GM18505 (cell line): ENCODE results near the gene MCOLN1.
"Not testable (repeated sequence)": the region's sequence is repeated elsewhere in the genome, so short reads cannot be mapped to it uniquely, and the experiment has no call there.

Experiments
- ATAC-seq: cut with Tn5 transposase; IDR thresholded peaks from one replicate; pipeline ENCODE4 v1.9.1; 2021; ENCODE audit not compliant: unreplicated experiment
- POLR2A ChIP-seq: IDR thresholded peaks from 4 replicates; pipeline ENCODE4 v1.6.1; 2011; ENCODE audit warnings: borderline replicate concordance; ENCODE audit not compliant: insufficient read depth, insufficient read length; ENCODE audit errors: extremely low read depth

MCOLN1 gene

DNA sequence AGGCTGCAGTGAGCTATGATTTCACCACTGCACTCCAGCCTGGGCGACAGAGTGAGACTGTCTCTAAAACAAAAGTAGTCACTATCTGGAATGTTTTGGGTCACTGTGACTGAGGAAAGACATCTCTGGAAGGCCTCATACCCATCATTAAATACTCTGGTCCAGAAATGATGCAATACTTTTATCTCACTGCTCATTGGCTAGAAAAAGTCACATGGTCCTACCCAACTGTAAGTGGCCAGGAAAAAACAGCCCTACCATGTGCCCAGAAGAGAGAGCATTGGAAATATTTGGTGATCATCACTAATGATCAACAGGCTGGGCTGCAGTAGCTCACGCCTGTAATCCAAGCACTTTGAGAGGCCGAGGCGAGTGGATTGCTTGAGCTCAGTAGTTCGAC is 42.9 kb downstream of the MCOLN1 start:
- TF ChIP-seq POLR2A, result no peak
- ATAC-seq, result no peak

DNA sequence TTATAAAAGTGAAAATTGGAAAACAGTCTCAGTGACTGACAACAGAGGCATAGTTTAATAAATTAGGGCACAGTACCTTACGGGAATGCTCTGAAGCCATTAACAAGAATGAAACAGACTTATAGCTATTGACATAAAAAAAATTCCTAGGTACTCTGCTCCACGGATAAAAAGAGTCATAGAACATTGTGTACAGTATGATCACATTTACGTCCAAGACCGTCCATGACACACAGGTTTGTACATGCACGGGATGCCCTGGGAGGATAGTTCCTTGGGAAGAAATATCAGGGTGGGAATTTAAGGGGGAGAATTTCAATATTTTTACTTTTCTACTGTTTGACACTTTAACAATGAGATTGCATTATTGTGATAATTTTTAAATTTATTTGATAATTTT is 48.3 kb downstream of the MCOLN1 start:
- no peak for ATAC-seq
- no peak for TF ChIP-seq POLR2A

GRCh38 chr19:7575434-7576040 is 53.1 kb downstream of the MCOLN1 start:
- no peak for TF ChIP-seq POLR2A
- no peak for ATAC-seq

DNA sequence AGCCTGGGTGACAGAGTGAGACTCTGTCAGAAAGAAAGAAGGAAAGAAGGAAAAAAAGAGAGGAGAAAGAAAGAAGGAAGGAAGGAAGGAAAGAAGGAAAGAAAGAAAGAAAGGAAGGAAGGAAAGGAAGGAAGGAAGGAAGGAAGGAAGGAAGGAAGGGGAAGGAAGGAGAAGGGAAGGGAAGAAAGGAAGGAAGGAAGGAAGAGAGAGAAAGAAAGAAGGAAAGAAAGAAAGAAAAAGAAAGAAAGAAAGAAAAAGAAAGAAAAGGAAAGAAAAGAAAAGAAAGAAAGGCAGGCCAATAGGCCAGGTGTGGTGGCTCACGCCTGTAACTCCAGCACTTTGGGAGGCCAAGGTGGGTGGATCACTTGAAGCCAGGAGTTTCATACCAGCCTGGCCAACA is 55.0 kb downstream of the MCOLN1 start:
- not testable (repeated sequence) for ATAC-seq

- ATAC-seq, result no peak
- TF ChIP-seq POLR2A, result no peak
Measured at GRCh38 chr19:7578127-7578526, 55.7 kb downstream of the MCOLN1 start.

DNA sequence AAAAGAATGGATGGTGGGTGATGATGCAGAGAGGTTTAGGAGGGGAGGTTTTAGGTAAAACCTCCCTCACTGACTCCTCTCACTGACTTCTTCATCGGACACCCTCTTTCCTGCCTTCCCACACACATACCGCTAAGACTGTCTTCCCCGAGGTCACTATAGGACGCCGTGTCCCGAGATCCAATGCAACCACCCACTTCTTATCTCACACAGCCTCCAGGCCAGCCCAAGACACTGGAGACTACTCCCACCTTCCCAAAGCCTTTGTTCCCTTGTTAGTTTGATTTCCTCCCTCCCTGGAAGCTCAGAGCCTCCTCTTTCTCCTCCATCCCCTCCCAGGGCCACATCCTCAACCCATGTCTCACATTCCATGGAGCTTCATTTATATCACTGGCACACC is 56.8 kb downstream of the MCOLN1 start:
- no peak for TF ChIP-seq POLR2A
- no peak for ATAC-seq

DNA sequence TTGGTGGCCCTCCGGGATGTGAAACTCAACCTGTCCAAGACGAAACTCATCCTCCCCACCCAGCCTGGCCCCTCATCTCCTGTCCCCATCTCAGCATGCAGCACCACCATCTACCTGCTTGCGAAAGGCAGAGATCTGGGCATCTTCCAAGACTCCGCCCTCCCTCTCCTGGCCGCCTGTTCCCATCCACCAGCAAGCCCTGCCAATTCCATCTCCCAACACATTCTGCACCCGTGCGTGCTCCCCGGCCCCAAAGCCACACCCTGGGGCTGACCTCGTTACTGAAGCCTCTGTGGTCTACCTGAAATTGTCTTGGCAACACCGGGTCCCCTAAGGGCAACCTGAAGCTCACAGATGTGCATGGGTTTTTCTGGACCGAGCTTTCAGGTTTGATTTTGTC is 60.0 kb downstream of the MCOLN1 start:
- no peak for TF ChIP-seq POLR2A
- ATAC-seq, result no peak
